22Rv1 (cell line): ENCODE data around the gene AHSA1.

Experiments used
- ZFX ChIP-seq: fragments of 450-650 bp; IDR thresholded peaks from 2 replicates; pipeline ENCODE4 v1.6.1; 2017; ENCODE audit warnings: antibody characterized with exemption, borderline replicate concordance
- TF ChIP-seq, protein P1 (sequence below): fragments of 450-650 bp; IDR thresholded peaks from 2 replicates; pipeline ENCODE4 v1.5.1; 2017; ENCODE audit warnings: mild to moderate bottlenecking

DNA sequence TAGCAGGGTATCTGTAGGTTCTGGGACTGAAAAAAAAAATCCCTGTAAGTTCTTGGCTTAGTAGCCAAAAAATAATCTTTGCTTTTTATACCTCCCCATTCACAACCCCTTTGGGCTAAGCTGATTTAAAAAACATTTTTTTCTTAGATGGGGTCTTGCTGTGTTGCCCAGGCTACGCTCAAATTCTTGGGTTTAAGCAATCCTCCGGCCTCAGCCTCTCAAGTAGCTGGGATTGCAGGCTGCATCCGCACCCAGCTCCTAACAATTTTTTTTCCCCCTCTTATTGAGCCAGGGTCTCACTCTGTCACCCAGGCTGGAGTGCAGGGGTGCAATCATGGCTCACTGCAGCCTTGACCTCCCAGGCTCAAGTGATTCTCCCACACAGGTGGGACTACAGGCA, 49.9 kb downstream of the AHSA1 start:
- TF ChIP-seq, protein P1, sequence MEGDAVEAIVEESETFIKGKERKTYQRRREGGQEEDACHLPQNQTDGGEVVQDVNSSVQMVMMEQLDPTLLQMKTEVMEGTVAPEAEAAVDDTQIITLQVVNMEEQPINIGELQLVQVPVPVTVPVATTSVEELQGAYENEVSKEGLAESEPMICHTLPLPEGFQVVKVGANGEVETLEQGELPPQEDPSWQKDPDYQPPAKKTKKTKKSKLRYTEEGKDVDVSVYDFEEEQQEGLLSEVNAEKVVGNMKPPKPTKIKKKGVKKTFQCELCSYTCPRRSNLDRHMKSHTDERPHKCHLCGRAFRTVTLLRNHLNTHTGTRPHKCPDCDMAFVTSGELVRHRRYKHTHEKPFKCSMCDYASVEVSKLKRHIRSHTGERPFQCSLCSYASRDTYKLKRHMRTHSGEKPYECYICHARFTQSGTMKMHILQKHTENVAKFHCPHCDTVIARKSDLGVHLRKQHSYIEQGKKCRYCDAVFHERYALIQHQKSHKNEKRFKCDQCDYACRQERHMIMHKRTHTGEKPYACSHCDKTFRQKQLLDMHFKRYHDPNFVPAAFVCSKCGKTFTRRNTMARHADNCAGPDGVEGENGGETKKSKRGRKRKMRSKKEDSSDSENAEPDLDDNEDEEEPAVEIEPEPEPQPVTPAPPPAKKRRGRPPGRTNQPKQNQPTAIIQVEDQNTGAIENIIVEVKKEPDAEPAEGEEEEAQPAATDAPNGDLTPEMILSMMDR = no peak
- no peak for TF ChIP-seq ZFX
